Spinal cord (tissue), 10 donors: ENCODE data around the gene TMTC2. TPM values are rescaled to one million over a fixed set of nuclear protein-coding genes. Genes with fewer than 3 reads are reported as not detected.
A peak's percentile ranks its signal among the peaks of the same experiment; 100 is the strongest.

Experiments
- DNase-seq, 6 donors: peaks; one replicate each; pipeline versions ENCODE4 v3.0.0 to v3.0.0-alpha.2; 2013 to 2015; ENCODE audit warnings: low spot score in 6 of 6, low read depth in 4 of 6
- H3K27ac ChIP-seq: one replicate; pipeline ENCODE4 v1.5.1; 2013; ENCODE audit warnings: low read depth, low read length, control low read depth
- H3K27me3 ChIP-seq: one replicate; pipeline ENCODE4 v1.6.1; 2013; ENCODE audit warnings: low read length; ENCODE audit not compliant: control insufficient read depth, insufficient read depth
- H3K36me3 ChIP-seq: one replicate; pipeline ENCODE4 v1.6.1; 2013; ENCODE audit warnings: low read length; ENCODE audit not compliant: control insufficient read depth, insufficient read depth
- H3K4me1 ChIP-seq: one replicate; pipeline ENCODE4 v1.6.1; 2013; ENCODE audit warnings: low read length; ENCODE audit not compliant: control insufficient read depth, insufficient read depth
- H3K4me3 ChIP-seq: one replicate; pipeline ENCODE4 v1.5.1; 2013; ENCODE audit warnings: low read depth, low read length, control low read depth
- H3K9me3 ChIP-seq: one replicate; pipeline ENCODE4 v1.6.1; 2013; ENCODE audit warnings: low read length; ENCODE audit not compliant: control insufficient read depth, insufficient read depth
- WGBS: methylation state at CpG from one replicate; pipeline ENCODE4 v1.1.5; 2013; ENCODE audit warnings: missing lambda C conversion rate; ENCODE audit not compliant: insufficient coverage; 5-methylcytosine and 5-hydroxymethylcytosine counted together
- polyA plus RNA-seq, 2 donors: library from polyadenylated mRNA; unstranded; fragments of 120-200 nt; gene quantifications; one replicate each; pipeline ENCODE4 v1.2.1, GENCODE V29; 2013; ENCODE audit not compliant: insufficient read length in 2 of 2
- total RNA-seq, 2 donors: library from RNA; depleted of rRNA in 1 of 2; stranded (reverse); fragments of 120-200 nt in 1 of 2; fragments of >200 nt in 1 of 2; gene quantifications; one replicate each; pipeline versions ENCODE4 v1.2.3 to v1.2.4, GENCODE V29; 2013 to 2014
- donor health status: healthy.

TMTC2 gene
- total and polyA plus RNA-seq, 4 donors, result 21.1 to 37.1 (median 27.7) TPM

DNA sequence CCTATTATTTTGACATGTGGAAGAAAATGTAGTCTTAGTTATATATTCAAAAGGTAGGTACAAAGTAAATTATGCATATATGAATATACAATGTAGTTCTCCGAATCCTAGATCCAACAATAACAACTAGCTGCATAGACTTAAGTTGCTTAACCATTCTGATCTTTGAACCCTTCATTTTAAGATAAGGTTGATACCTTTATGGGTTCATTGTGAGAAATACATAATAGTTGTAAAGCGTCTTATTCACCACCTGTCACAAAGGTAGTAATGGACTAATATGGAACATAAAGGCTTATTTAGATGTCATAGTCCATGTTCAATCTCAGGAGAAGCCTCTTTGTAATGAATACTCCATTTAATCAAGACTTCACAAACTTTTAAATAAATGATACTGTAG, 263.6 kb downstream of the TMTC2 start:
- no peaks in the 10 kb centered on the region for H3K4me1 ChIP-seq
- no peaks in the 10 kb centered on the region for H3K9me3 ChIP-seq
- H3K27ac ChIP-seq, result no peak overlapping the region
- no peaks in the 10 kb centered on the region for H3K27me3 ChIP-seq
- no peak for DNase-seq
- no peaks in the 10 kb centered on the region for H3K36me3 ChIP-seq
- no peak overlapping the region for H3K4me3 ChIP-seq
- WGBS, result no CpG with 5 or more reads among the region's 2 CpGs

DNA sequence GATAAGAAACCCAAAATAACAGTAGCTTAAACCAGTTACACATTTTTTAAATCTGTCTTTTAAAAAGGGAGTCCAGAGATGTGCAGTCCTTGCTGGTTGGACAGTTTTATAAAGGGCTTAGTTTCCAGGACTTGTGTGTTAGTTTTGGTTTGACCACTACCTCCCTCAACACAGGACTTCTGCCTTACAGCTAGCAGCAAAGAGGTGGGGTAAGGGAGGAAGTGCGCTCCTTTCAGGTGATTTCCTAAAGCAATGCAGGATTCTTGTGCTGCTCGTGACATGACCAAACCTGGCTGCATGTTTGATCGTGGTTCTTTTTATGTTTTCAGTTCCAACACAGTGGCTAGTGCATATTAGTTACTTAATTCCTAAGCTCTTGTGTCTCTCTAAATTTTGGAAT, 266.2 kb downstream of the TMTC2 start:
- H3K9me3 ChIP-seq, result no peaks in the 10 kb centered on the region
- no peaks in the 10 kb centered on the region for H3K27me3 ChIP-seq
- DNase-seq, result no peak
- no peak overlapping the region for H3K27ac ChIP-seq
- no peak overlapping the region for H3K4me3 ChIP-seq
- H3K36me3 ChIP-seq, result no peaks in the 10 kb centered on the region
- 100% methylated on average over 1 of the region's 3 CpGs for WGBS
- no peaks in the 10 kb centered on the region for H3K4me1 ChIP-seq

DNA sequence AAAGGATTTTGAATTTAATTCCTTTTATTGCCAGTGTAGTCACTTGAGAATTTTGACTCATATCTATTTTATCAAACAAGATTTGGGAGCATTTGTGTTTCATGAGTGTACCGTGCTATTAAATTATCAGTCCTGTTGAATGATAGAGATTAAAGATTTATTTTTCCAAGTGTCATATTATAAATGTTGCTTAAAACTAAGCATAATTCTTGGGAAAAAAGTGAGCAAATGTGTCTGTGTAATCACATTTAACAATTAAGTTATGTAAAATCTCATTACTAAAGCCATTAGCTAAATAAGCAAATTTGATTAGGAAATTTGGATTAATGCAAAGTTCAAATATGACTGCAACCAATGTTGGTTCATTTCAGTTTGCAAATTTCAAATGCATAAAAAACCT, 266.7 kb downstream of the TMTC2 start:
- no peak for DNase-seq
- no peaks in the 10 kb centered on the region for H3K27me3 ChIP-seq
- H3K27ac ChIP-seq, result no peak overlapping the region
- no peaks in the 10 kb centered on the region for H3K9me3 ChIP-seq
- no peaks in the 10 kb centered on the region for H3K36me3 ChIP-seq
- WGBS, result no CpG with 5 or more reads among the region's 1 CpG
- H3K4me3 ChIP-seq, result no peak overlapping the region
- no peaks in the 10 kb centered on the region for H3K4me1 ChIP-seq

DNA sequence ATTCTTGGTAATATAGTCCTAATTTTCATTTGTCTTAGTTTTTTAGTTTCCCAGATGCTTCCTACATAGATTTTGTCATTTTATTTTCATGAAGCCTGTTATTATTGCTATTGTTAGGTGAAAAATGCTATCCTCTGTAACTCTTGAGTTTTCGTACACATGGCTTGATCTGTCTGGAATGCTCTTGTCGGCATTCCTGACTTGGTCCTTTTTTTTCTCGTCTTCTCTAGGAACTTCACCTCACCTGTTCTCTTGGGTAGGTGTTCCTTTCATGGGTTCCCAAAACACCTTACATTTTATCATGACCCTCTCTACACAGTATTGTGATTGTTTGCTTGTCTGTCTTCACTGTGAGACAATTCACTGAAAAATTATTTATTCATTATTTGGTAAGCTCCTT, 267.4 kb downstream of the TMTC2 start:
- Histone ChIP-seq H3K9me3 (no peaks in the 10 kb centered on the region), H3K27ac (no peak overlapping the region), H3K4me3 (no peak overlapping the region), H3K4me1 (no peaks in the 10 kb centered on the region), H3K27me3 (no peaks in the 10 kb centered on the region), H3K36me3 (no peaks in the 10 kb centered on the region)
- whole genome bisulfite sequencing, result no CpG with 5 or more reads among the region's 3 CpGs
- no peak for DNase-seq

DNA sequence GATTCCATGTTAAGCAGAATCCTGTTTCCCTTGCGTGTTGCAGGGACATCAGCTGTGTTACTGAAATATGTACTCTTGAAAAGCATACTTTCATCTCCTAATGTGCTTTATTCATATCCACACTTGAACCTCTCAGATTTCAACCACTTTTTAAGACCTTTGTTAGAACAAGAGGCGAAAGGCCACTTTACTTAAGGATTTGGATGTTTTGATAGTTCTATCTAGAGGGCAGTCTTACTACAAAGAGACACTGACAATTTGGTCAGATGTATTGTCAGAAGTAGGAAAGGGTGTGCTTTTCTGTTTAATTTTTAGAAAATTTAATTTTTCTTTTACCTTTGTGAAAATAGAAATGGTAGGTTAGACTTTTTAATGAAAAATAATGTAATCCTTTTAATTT, 267.9 kb downstream of the TMTC2 start:
- Histone ChIP-seq H3K4me1 (no peaks in the 10 kb centered on the region), H3K36me3 (no peaks in the 10 kb centered on the region), H3K4me3 (no peak overlapping the region), H3K9me3 (no peaks in the 10 kb centered on the region), H3K27ac (no peak overlapping the region), H3K27me3 (no peaks in the 10 kb centered on the region)
- DNase-seq, result no peak
- WGBS, result no CpG with 5 or more reads among the region's 2 CpGs

DNA sequence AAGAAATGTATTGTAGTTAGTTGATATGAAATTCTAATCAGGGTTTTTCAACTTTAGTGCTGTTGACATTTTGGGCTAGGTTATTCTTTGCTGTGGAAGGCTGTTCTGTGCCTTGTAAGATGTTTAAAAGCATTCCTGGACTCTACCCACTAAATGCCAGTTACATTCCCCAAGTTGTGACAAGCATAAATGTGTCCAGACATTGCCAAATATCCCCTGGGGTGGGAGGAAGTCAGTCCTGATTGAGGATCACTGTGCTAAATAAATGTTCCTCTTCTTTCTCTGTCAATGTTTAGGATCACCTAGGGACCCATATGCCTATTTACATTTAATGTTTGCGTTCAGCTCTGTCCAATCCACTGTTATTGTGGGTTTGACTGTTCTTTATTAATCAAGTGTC, 268.3 kb downstream of the TMTC2 start:
- Histone ChIP-seq H3K36me3 (no peaks in the 10 kb centered on the region), H3K27ac (no peak overlapping the region), H3K9me3 (no peaks in the 10 kb centered on the region), H3K4me3 (no peak overlapping the region), H3K4me1 (no peaks in the 10 kb centered on the region), H3K27me3 (no peaks in the 10 kb centered on the region)
- no CpG with 5 or more reads among the region's 1 CpG for WGBS
- no peak for DNase-seq

DNA sequence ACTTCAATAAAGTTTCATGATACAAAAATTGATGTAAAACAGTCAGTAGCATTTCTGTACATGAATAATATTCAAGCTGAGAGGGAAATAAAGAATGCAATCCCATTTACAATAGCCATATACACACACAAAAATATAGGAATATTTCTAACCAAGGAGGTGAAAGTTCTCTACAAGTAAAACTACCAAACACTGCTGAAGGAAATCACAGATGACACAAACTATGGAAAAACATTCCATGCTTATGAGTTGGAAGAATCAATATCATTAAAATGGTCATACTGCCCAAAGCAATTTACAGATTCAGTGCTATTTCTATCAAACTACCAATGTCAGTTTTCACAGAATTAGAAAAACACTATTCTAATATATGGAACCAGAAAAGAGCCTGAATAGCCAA, 272.3 kb downstream of the TMTC2 start:
- H3K4me1 ChIP-seq, result no peaks in the 10 kb centered on the region
- DNase-seq, result no peak
- no peaks in the 10 kb centered on the region for H3K36me3 ChIP-seq
- H3K4me3 ChIP-seq, result no peak overlapping the region
- H3K27ac ChIP-seq, result no peak overlapping the region
- no peaks in the 10 kb centered on the region for H3K9me3 ChIP-seq
- H3K27me3 ChIP-seq, result no peaks in the 10 kb centered on the region

DNA sequence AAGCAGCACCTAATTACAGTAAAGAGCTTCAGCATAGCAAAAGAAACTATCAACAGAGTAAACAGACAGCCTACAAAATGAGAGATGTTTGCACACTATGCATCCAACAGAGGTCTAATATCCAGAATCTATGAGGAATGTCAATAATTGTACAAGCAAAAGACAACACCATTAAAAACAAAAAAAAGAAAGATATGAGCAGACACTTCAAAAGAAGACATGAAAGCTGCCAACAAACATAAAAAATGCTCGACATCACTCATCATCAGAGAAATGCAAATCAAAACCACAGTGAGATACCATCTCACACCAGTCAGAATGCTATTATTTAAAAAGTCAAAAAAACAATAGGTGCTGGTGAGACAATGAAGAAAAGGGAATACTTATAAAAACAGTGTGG, 273.1 kb downstream of the TMTC2 start:
- Histone ChIP-seq H3K9me3 (no peaks in the 10 kb centered on the region), H3K4me1 (no peaks in the 10 kb centered on the region), H3K27ac (no peak overlapping the region), H3K4me3 (no peak overlapping the region), H3K27me3 (no peaks in the 10 kb centered on the region), H3K36me3 (no peaks in the 10 kb centered on the region)
- no peak for DNase-seq
- WGBS, result no CpG with 5 or more reads among the region's 1 CpG

DNA sequence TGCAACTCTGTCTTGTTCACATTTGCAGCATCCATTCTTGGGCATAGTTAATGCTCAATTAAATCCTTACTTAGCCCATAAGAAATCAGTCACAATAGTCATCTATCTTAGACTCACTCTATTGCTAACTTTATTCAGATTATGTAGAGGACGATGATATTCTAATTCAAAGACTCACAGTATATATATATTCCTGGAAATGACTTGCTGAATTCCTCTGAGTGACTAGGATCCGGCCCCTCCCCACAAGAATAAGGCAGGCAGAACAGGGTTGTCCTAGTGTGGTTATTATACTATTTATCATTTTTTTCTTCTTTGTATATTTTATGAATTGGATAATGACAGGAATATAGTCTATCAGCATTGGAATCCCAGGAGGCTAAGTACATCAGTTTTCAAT, 275.1 kb downstream of the TMTC2 start:
- no peak overlapping the region for H3K4me3 ChIP-seq
- no peak for DNase-seq
- WGBS, result no CpG with 5 or more reads among the region's 2 CpGs
- H3K27me3 ChIP-seq, result no peaks in the 10 kb centered on the region
- no peak overlapping the region for H3K27ac ChIP-seq
- no peaks in the 10 kb centered on the region for H3K4me1 ChIP-seq
- H3K36me3 ChIP-seq, result no peaks in the 10 kb centered on the region
- H3K9me3 ChIP-seq, result no peaks in the 10 kb centered on the region

DNA sequence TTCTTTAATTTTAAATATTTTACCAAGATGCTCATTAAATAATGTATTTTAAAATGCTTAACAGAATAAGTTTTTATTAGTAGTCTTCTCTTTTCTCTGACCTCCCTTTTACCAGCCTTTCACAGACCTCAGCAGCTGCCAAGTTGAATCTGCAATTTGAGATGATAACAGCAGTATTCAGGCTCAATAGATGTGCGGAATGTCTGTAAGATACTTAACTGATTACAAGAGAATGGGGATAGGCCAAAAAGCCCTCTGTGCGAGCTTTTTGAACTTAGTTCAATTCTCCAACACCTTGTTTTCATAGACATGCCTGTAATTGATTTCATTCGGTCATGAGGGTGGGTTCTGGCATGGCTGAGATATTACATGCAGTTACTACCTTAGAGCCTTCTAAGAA, 277.2 kb downstream of the TMTC2 start:
- DNase-seq, result peak in 1 of 6 donors; percentile 15
- 71% methylated on average over 1 of the region's 3 CpGs for whole genome bisulfite sequencing
- H3K36me3 ChIP-seq, result no peaks in the 10 kb centered on the region
- no peaks in the 10 kb centered on the region for H3K27me3 ChIP-seq
- no peaks in the 10 kb centered on the region for H3K4me1 ChIP-seq
- no peak overlapping the region for H3K4me3 ChIP-seq
- no peaks in the 10 kb centered on the region for H3K9me3 ChIP-seq
- H3K27ac ChIP-seq, result no peak overlapping the region
